PC-9 (cell line): Measurements from ENCODE around the gene SMG6. TPM values are rescaled to one million over a fixed set of nuclear protein-coding genes. Genes with fewer than 3 reads are reported as not detected.

ENCODE experiments used
- BruUV-seq: library from RNA; stranded (reverse); fragments of 400-500 nt; replicated peaks from 2 replicates; lab custom pipeline; 2021; lab: Mats Ljungman, UMichigan
- CTCF ChIA-PET: fragments of 300-600 bp; sonication (Branson Sonifier 250); formaldehyde crosslinking; loops from one replicate; lab custom pipeline; 2022; ENCODE audit warnings: antibody characterized with exemption; lab: Charles Lee
- POLR2A ChIA-PET: fragments of 300-600 bp; sonication (Branson Sonifier 250); formaldehyde crosslinking; loops from one replicate; lab custom pipeline; 2022; ENCODE audit warnings: antibody characterized with exemption; ENCODE audit not compliant: unreplicated experiment; lab: Charles Lee
- DNase-seq, 2 experiments: peaks; one replicate each; pipeline versions ENCODE4 v3.0.0 to v3.0.0-alpha.2; 2015 to 2022; ENCODE audit warnings: mixed read lengths in 1 of 2
- H2AFZ ChIP-seq: fragments of 200-600 bp; sonication (generic); 2 replicates; pipeline ENCODE4 v1.8.1; 2017; ENCODE audit warnings: antibody characterized with exemption
- H3F3A ChIP-seq: fragments of 200-600 bp; sonication (generic); 2 replicates; pipeline ENCODE4 v1.8.1; 2017; ENCODE audit warnings: antibody characterized with exemption, mild to moderate bottlenecking, low read depth; ENCODE audit not compliant: insufficient read depth
- H3K27ac ChIP-seq: fragments of 200-600 bp; sonication (generic); 2 replicates; pipeline ENCODE4 v1.6.1; 2016; ENCODE audit warnings: mixed run types
- H3K27me3 ChIP-seq: fragments of 200-600 bp; sonication (generic); 2 replicates; pipeline ENCODE4 v1.6.1; 2016; ENCODE audit warnings: low read depth, mixed run types; ENCODE audit not compliant: insufficient read depth
- H3K36me3 ChIP-seq: fragments of 200-600 bp; sonication (generic); 2 replicates; pipeline ENCODE4 v1.6.1; 2016; ENCODE audit warnings: low read depth, mixed run types
- H3K4me1 ChIP-seq: fragments of 200-600 bp; sonication (generic); replicated peaks from 2 replicates; pipeline ENCODE4 v1.6.1; 2016; ENCODE audit warnings: mixed run types; ENCODE audit not compliant: insufficient read depth
- H3K4me2 ChIP-seq: fragments of 200-600 bp; sonication (generic); 2 replicates; pipeline ENCODE4 v1.6.1; 2017; ENCODE audit warnings: mixed run types
- H3K4me3 ChIP-seq: fragments of 200-600 bp; sonication (generic); 2 replicates; pipeline ENCODE4 v1.6.1; 2016; ENCODE audit warnings: mixed run types
- H3K79me2 ChIP-seq: fragments of 200-600 bp; sonication (generic); 2 replicates; pipeline ENCODE4 v1.6.1; 2017; ENCODE audit warnings: low read depth, mixed run types
- H3K9me2 ChIP-seq: fragments of 200-600 bp; sonication (generic); 2 replicates; pipeline ENCODE4 v1.8.1; 2017; ENCODE audit warnings: mild to moderate bottlenecking; ENCODE audit not compliant: insufficient read depth
- H3K9me3 ChIP-seq: fragments of 200-600 bp; sonication (generic); 2 replicates; pipeline ENCODE4 v1.8.1; 2016; ENCODE audit warnings: low read depth; ENCODE audit not compliant: insufficient read depth
- H4K20me1 ChIP-seq: fragments of 200-600 bp; sonication (generic); 2 replicates; pipeline ENCODE4 v1.8.1; 2017; ENCODE audit not compliant: insufficient read depth
- CTCF ChIP-seq: fragments of 200-600 bp; sonication (generic); conservative IDR thresholded peaks from 2 replicates; pipeline ENCODE4 v1.6.1; 2017; ENCODE audit warnings: mixed run types, antibody characterized with exemption, mild to moderate bottlenecking, moderate library complexity
- EZH2 ChIP-seq: fragments of 200-600 bp; sonication (generic); IDR thresholded peaks from 2 replicates; pipeline ENCODE4 v1.8.0; 2017; ENCODE audit warnings: antibody characterized with exemption, low read depth
- intact Hi-C: fragments of 100-400 bp; cut with micrococcal nuclease; formaldehyde crosslinking; loops from one replicate; pipeline ENCODE4 v1.10.0; 2022; ENCODE audit not compliant: unreplicated experiment
- total RNA-seq: library from RNA; stranded (reverse); gene quantifications from 2 replicates; pipeline ENCODE4 v1.2.3, GENCODE V29; 2021

Gene SMG6
- total RNA-seq, 1 experiment from 2014 or later, result 43.1 TPM

- no peaks in the 10 kb centered on the region for H3K79me2 ChIP-seq
- H3K4me3 ChIP-seq, result no peak overlapping the region
- peaks cover 40% of the 10 kb centered on the region for H3F3A ChIP-seq
- peak in 1 of 2 experiments; percentile 21 for DNase-seq
- H3K27me3 ChIP-seq, result no peaks in the 10 kb centered on the region
- TF ChIP-seq CTCF (no peak), EZH2 (no peak)
- no peaks in the 10 kb centered on the region for H4K20me1 ChIP-seq
- ChIA-PET POLR2A (interaction anchor here (0.6 kb wide), 1 partner anchor 39 kb away, joined by 4 read pairs; no protein-coding TSS in a partner anchor), CTCF (interaction anchor here (0.6 kb wide), 1 partner anchor 11 kb away, joined by 3 read pairs; no protein-coding TSS in a partner anchor)
- intact Hi-C loops, result loop anchor here (5.0 kb wide), 2 partner anchors 40 to 55 kb away; no protein-coding TSS in a partner anchor
- H3K9me2 ChIP-seq, result no peaks in the 10 kb centered on the region
- peak overlapping the region; percentile 68; the same call in 1 of the 2 replicates for H3K4me2 ChIP-seq
- no peaks in the 10 kb centered on the region for H3K36me3 ChIP-seq
- BruUV-seq, result no TSS peak
- no peaks in the 10 kb centered on the region for H3K9me3 ChIP-seq
- peak overlapping the region; percentile 99 for H3K27ac ChIP-seq
- H3K4me1 ChIP-seq, result peaks cover 42% of the 10 kb centered on the region
- no peak overlapping the region for H2AFZ ChIP-seq
These were observed 221.4 kb downstream of the SMG6 start for GRCh38 chr17:2082003-2082781.

GRCh38 chr17:2081564-2081963 lies 222.0 kb downstream of the SMG6 start:
- intact Hi-C loops, result loop anchor here (5.0 kb wide), 2 partner anchors 41 to 56 kb away; no protein-coding TSS in a partner anchor
- Histone ChIP-seq H3K9me3 (no peaks in the 10 kb centered on the region), H3K4me1 (peaks cover 42% of the 10 kb centered on the region), H3K36me3 (no peaks in the 10 kb centered on the region), H2AFZ (no peak overlapping the region), H3K4me2 (no peak overlapping the region), H3K79me2 (no peaks in the 10 kb centered on the region), H3F3A (peaks cover 39% of the 10 kb centered on the region), H4K20me1 (no peaks in the 10 kb centered on the region), H3K27ac (no peak overlapping the region), H3K27me3 (no peaks in the 10 kb centered on the region), H3K4me3 (no peak overlapping the region), H3K9me2 (no peaks in the 10 kb centered on the region)
- ChIA-PET CTCF (no interaction called here), POLR2A (interaction anchor here (0.5 kb wide), 1 partner anchor 325 kb away, joined by 4 read pairs; no protein-coding TSS in a partner anchor)
- BruUV-seq, result no TSS peak
- DNase-seq, result peak in 1 of 2 experiments; percentile 21
- TF ChIP-seq EZH2, result no peak
- TF ChIP-seq CTCF, result no peak

GRCh38 chr17:2077040-2077439 lies 226.5 kb downstream of the SMG6 start:
- Histone ChIP-seq H3K27me3 (no peaks in the 10 kb centered on the region), H2AFZ (no peak overlapping the region), H3K36me3 (no peaks in the 10 kb centered on the region), H3F3A (0 out of 2 replicates have a peak, but pooled peaks cover 6% of the 10 kb centered on the region), H3K27ac (no peak overlapping the region), H3K4me2 (no peak overlapping the region), H4K20me1 (no peaks in the 10 kb centered on the region), H3K4me1 (peaks cover 10% of the 10 kb centered on the region; the same call in 1 of the 2 replicates), H3K9me2 (no peaks in the 10 kb centered on the region), H3K79me2 (no peaks in the 10 kb centered on the region), H3K9me3 (no peaks in the 10 kb centered on the region), H3K4me3 (no peak overlapping the region)
- intact Hi-C loops, result no loop called here
- POLR2A ChIA-PET, result no interaction called here
- CTCF ChIA-PET, result no interaction called here
- no peak for DNase-seq
- no TSS peak for BruUV-seq
- no peak for TF ChIP-seq EZH2
- TF ChIP-seq CTCF, result no peak
